ENCODE results near the gene INAVA.

DNA sequence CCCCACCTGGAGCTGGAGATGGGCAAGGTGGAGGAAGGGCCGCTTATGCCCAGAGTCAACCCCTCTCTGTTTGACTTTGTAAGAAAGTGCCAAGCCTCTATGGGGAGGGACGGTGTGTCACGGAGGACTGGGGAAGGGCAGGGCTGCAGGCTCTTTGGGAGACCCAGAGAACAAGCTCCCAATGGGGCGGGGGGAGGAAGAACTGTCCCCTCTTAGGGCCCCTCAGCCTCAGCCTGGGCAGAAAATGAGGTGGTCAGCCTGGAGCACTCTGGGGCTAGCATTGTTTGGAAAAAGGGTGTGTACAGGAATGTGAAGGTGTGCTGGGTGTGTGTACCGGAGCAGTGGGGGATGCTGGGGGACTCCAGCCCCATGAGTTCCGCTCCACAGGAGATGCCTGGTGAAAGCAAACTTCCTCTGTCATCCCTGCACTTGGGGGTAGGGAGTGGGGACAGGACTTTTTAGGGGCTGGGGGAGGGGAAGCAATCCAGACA is 1.2 kb upstream of the INAVA start:
- TF ChIP-seq, protein P1, sequence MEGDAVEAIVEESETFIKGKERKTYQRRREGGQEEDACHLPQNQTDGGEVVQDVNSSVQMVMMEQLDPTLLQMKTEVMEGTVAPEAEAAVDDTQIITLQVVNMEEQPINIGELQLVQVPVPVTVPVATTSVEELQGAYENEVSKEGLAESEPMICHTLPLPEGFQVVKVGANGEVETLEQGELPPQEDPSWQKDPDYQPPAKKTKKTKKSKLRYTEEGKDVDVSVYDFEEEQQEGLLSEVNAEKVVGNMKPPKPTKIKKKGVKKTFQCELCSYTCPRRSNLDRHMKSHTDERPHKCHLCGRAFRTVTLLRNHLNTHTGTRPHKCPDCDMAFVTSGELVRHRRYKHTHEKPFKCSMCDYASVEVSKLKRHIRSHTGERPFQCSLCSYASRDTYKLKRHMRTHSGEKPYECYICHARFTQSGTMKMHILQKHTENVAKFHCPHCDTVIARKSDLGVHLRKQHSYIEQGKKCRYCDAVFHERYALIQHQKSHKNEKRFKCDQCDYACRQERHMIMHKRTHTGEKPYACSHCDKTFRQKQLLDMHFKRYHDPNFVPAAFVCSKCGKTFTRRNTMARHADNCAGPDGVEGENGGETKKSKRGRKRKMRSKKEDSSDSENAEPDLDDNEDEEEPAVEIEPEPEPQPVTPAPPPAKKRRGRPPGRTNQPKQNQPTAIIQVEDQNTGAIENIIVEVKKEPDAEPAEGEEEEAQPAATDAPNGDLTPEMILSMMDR (IDR thresholded peaks at IDR 0.05; ENCODE audit: low read depth, low read length, poor library complexity, severe bottlenecking), result no peak
- TF ChIP-seq EZH2phosphoT487 (IDR thresholded peaks at IDR 0.05; ENCODE audit: borderline replicate concordance, low read length), result no peak

Measured in DOHH2 (cell line).